Stomach (tissue), 4 donors: ENCODE data around the gene LRATD1.

Source experiments
- CTCF ChIP-seq, 7 experiments: fragments of 450-650 bp in 4 of 7; fragments of 200-600 bp in 3 of 7; sonication (generic) in 3 of 7; IDR thresholded peaks; one replicate each; pipeline ENCODE4 v1.5.1; 2016 to 2019; ENCODE audit warnings: antibody characterized with exemption in 7 of 7, control low read depth in 2 of 7, mild to moderate bottlenecking in 1 of 7
- EP300 ChIP-seq: sonication (generic); formaldehyde crosslinking; IDR thresholded peaks from one replicate; pipeline ENCODE4 v1.6.1; 2017; ENCODE audit warnings: antibody characterized with exemption
- POLR2A ChIP-seq, 4 donors: fragments of 450-650 bp; IDR thresholded peaks; one replicate each; pipeline ENCODE4 v1.6.1; 2016; ENCODE audit warnings: antibody characterized with exemption in 4 of 4, control low read depth in 2 of 4, mild to moderate bottlenecking in 1 of 4, moderate library complexity in 1 of 4

- no peak for TF ChIP-seq CTCF (IDR thresholded peaks at IDR 0.05)
- TF ChIP-seq EP300: no peak
- TF ChIP-seq POLR2A (IDR thresholded peaks at IDR 0.05): no peak
Observed at GRCh38 chr2:14583802-14584201, 48.7 kb upstream of the LRATD1 start.
